Measurements from ENCODE around the gene TAOK1.

TAOK1 gene

GRCh38 chr17:29565643-29566472, 175.7 kb downstream of the TAOK1 start:
- Histone ChIP-seq H4K20me1 (peaks cover 4 to 52% (median 21%) of the 10 kb centered on the region in 11 experiments; a peak in 16 of 22 replicates), H3K27ac (peak overlapping the region; percentile 41 to 89 (median 86)), H3K4me2 (peak overlapping the region; percentile 94 to 100 (median 96)), H3K9ac (peak overlapping the region; percentile 79 to 94 (median 83)), H3K4me3 (peak overlapping the region; percentile 74 to 89 (median 78)), H3K9me3 (replicated peaks in 1 of 11) (no peaks in the 10 kb centered on the region), H3K4me1 (peaks cover 65 to 76% (median 67%) of the 10 kb centered on the region in 10 experiments), H3K27me3 (no peaks in the 10 kb centered on the region), H3K36me3 (peaks cover 0 to 17% (median 4%) of the 10 kb centered on the region in 11 experiments; a peak in 6 of 22 replicates)
- no peak for TF ChIP-seq Cebpa-rat (IDR thresholded peaks at IDR 0.05)

DNA sequence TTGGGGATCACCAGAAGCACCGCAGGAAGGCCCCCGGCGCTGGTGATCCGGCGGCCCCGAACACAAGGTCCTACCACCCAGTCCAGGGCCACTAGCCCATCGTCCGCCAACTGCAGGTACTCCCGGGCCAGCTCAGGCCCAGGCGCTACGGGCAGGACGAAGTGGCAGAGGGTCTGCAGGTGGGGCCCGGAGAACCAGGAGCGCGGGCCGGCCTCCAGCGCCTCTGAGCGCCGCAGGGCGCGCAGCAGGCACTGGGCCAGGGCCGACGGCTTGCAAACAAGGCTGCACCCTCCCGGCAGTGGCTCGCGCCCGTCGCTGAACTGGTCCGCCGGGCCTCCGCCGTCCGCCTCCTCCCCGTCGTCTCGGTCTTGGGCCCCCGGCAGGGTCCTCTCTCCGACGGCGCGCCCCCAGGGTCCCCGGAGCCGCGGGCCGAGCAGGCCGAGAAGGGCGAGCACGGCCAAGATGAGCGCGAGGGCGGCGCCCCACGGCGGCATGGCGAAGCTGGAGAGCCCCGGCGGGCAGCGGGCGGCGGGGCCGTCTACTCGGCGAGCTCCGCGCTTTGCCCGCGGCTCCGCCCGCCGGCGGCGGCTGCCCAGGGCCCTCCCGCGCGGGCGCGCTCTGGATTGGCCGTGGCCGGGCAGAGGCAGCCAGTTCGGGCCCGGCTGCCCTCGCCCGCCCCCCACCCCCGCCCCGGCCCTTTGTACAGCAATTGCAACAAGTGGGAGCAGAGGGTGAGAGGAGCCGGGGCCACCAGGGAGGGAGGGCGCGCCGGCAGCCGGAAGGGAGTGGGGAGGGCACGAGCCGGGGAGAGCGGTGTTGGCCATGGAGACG, 176.5 kb downstream of the TAOK1 start, which contains the start of gene ABHD15:
Gene ABHD15 (minus strand): TSS at position 565 of the 831 bp plus-strand sequence. CDS start 71 bp downstream, at position 494.
- peak within 1 kb of the TSS; percentile 65 to 89 (median 86) for H3K27ac ChIP-seq
- TF ChIP-seq Cebpa-rat (IDR thresholded peaks at IDR 0.05): no peak
- H3K36me3 ChIP-seq: peaks cover 0 to 25% (median 6%) of the 10 kb centered on the region in 11 experiments; a peak in 9 of 22 replicates
- peak within 1 kb of the TSS; percentile 74 to 89 (median 78) for H3K4me3 ChIP-seq
- peak within 1 kb of the TSS; percentile 79 to 94 (median 85) for H3K9ac ChIP-seq
- no peaks in the 10 kb centered on the region for H3K27me3 ChIP-seq
- H3K9me3 ChIP-seq (replicated peaks in 1 of 11): no peaks in the 10 kb centered on the region
- peak within 1 kb of the TSS; percentile 94 to 100 (median 96) for H3K4me2 ChIP-seq
- peaks cover 65 to 76% (median 67%) of the 10 kb centered on the region in 10 experiments for H3K4me1 ChIP-seq
- H4K20me1 ChIP-seq: peaks cover 13 to 56% (median 27%) of the 10 kb centered on the region in 11 experiments; a peak in 18 of 22 replicates

GRCh38 chr17:29567304-29567553, 177.1 kb downstream of the TAOK1 start:
- Histone ChIP-seq H3K4me3 (peak overlapping the region; percentile 74 to 89 (median 78)), H3K36me3 (peaks cover 0 to 27% (median 8%) of the 10 kb centered on the region in 11 experiments; a peak in 9 of 22 replicates), H3K4me1 (peaks cover 65 to 76% (median 67%) of the 10 kb centered on the region in 10 experiments), H3K4me2 (peak overlapping the region; percentile 94 to 100 (median 96)), H3K27me3 (no peaks in the 10 kb centered on the region), H3K9ac (peak overlapping the region; percentile 79 to 94 (median 85)), H3K27ac (peak overlapping the region; percentile 65 to 89 (median 86)), H4K20me1 (peaks cover 18 to 60% (median 32%) of the 10 kb centered on the region in 11 experiments; a peak in 19 of 22 replicates), H3K9me3 (replicated peaks in 1 of 11) (no peaks in the 10 kb centered on the region)
- TF ChIP-seq Cebpa-rat (IDR thresholded peaks at IDR 0.05): no peak

- peak overlapping the region; percentile 68 to 89 (median 86) for H3K27ac ChIP-seq
- H3K4me1 ChIP-seq: peaks cover 63 to 75% (median 67%) of the 10 kb centered on the region in 10 experiments
- H3K4me3 ChIP-seq: peak overlapping the region; percentile 74 to 89 (median 78)
Observed at GRCh38 chr17:29567554-29568330, 177.6 kb downstream of the TAOK1 start.

DNA sequence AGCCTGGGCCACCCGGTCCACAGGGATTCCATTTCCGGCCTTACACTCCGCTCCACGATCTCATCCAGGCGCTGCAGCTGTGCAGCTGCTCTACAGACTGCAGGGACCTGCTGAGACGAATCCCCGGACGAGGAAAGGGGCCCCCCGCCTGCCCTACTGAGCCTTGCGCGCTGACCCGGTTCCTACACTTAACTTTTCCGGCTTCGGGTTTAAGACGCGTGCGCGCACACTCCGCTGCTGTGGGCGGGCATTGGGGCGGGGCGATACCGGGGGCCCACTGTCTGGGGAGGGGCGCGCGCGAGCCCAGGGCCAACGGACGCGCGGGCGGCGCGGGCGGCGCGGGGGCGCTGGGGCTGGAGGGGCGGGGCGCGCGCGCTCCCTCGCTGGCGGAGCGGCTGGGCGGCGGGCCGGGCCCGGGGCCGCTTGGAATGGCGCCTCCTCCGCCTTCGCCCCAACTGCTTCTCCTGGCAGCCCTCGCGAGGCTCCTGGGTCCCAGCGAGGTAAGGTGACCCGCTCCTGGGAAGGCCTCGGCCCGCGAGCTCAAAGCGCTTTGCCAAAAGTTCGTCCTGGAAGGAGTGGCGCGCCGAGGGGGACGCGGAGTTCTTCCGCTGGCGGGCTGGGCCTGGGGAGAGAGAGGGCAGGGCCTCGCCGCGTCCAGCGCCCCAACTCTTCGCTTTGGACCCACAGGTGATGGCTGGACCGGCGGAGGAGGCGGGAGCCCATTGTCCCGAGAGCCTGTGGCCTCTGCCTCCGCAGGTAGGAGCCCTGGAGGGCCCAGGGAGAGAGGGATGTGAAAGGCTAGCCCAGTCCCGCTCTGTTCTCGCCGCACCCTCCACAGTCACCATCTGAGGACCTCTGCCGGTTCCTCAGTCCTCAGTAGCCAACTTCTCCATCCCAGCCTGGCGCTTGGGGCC, 178.4 kb downstream of the TAOK1 start, which contains the start of gene TP53I13:
Gene TP53I13 (plus strand): TSS at position 371 of the 914 bp plus-strand sequence. CDS start 58 bp downstream, at position 429.
- Histone ChIP-seq H3K27me3 (no peaks in the 10 kb centered on the region), H3K4me2 (peak within 1 kb of the TSS; percentile 94 to 100 (median 97)), H4K20me1 (peaks cover 28 to 71% (median 42%) of the 10 kb centered on the region in 11 experiments; a peak in 21 of 22 replicates), H3K9me3 (replicated peaks in 1 of 11) (no peaks in the 10 kb centered on the region), H3K9ac (peak within 1 kb of the TSS; percentile 79 to 94 (median 85)), H3K27ac (peak within 1 kb of the TSS; percentile 68 to 89 (median 86)), H3K36me3 (peaks cover 6 to 28% (median 14%) of the 10 kb centered on the region in 11 experiments; a peak in 21 of 22 replicates), H3K4me1 (peaks cover 63 to 75% (median 67%) of the 10 kb centered on the region in 10 experiments), H3K4me3 (peak within 1 kb of the TSS; percentile 74 to 89 (median 78))
- no peak for TF ChIP-seq Cebpa-rat (IDR thresholded peaks at IDR 0.05)

More at GRCh38 chr17:29567554-29568330, 177.6 kb downstream of the TAOK1 start:
- Histone ChIP-seq H3K27me3 (no peaks in the 10 kb centered on the region), H3K4me2 (peak overlapping the region; percentile 94 to 100 (median 96)), H4K20me1 (peaks cover 20 to 63% (median 34%) of the 10 kb centered on the region in 11 experiments; a peak in 19 of 22 replicates), H3K36me3 (peaks cover 0 to 24% (median 8%) of the 10 kb centered on the region in 11 experiments; a peak in 9 of 22 replicates), H3K9ac (peak overlapping the region; percentile 79 to 94 (median 85)), H3K9me3 (replicated peaks in 1 of 11) (no peaks in the 10 kb centered on the region)
- TF ChIP-seq Cebpa-rat (IDR thresholded peaks at IDR 0.05): no peak

DNA sequence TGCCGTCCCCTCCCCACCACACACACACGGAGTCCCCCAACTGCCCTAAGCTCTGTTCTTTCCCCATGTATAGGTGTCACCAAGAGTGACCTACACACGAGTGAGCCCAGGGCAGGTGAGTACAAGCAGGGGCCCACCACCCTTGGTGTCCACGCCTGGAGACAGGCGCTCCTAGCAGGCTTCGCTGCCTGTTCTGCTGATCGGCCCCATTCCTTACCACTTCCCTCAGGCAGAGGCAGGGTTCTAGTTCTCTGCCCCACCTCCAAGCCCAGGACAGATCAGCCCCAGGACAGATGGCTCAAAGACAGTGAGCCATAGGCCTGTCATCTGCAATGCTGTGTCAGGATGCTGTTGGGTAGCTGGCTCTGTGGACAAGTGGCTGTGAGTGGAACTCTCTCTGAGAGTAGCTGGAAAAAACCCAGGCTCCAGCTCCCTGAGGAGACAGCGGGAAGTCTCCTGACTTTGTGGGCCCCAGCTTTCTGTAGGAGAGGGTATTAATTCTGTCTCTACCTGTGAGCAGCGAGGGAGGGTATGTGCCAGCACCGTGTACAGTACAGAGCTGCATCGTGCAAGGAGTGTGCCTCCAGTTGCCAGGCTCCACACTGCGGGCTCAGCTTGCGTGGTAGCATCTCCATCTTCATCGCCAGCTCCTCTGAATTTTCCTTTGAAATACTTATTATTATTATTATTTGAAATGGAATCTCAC, 179.2 kb downstream of the TAOK1 start:
- H4K20me1 ChIP-seq: peaks cover 36 to 72% (median 48%) of the 10 kb centered on the region in 11 experiments; a peak in 21 of 22 replicates
- no peaks in the 10 kb centered on the region for H3K27me3 ChIP-seq
- peak overlapping the region in 10 of 11 experiments; percentile 68 to 89 (median 86); a peak in 20 of 22 replicates for H3K27ac ChIP-seq
- peak overlapping the region; percentile 74 to 89 (median 78) for H3K4me3 ChIP-seq
- no peak for TF ChIP-seq Cebpa-rat (IDR thresholded peaks at IDR 0.05)
- peaks cover 62 to 75% (median 67%) of the 10 kb centered on the region in 10 experiments for H3K4me1 ChIP-seq
- H3K9me3 ChIP-seq (replicated peaks in 1 of 11): no peaks in the 10 kb centered on the region
- H3K4me2 ChIP-seq: peak overlapping the region; percentile 94 to 100 (median 96)
- H3K9ac ChIP-seq: peak overlapping the region; percentile 79 to 94 (median 83)
- peaks cover 14 to 36% (median 22%) of the 10 kb centered on the region in 11 experiments for H3K36me3 ChIP-seq
